Neural progenitor cell (in vitro differentiated cells): Measurements from ENCODE around the gene WDR81. TPM values are rescaled to one million over a fixed set of nuclear protein-coding genes. Genes with fewer than 3 reads are reported as not detected.
"Not testable (repeated sequence)": the region's sequence is repeated elsewhere in the genome, so short reads cannot be mapped to it uniquely, and the experiment has no call there.

Source experiments
- DNase-seq: peaks from one replicate; pipeline ENCODE4 v3.0.0-alpha.2; 2016; ENCODE audit warnings: low spot score
- H2AFZ ChIP-seq: fragments of 200-600 bp; sonication (generic); replicated peaks from 2 replicates; pipeline ENCODE4 v1.6.1; 2016; ENCODE audit warnings: antibody characterized with exemption
- H3F3A ChIP-seq: fragments of 200-600 bp; sonication (generic); 2 replicates; pipeline ENCODE4 v1.6.1; 2016; ENCODE audit warnings: antibody characterized with exemption, low read depth
- H3K27ac ChIP-seq: fragments of 200-600 bp; sonication (generic); 2 replicates; pipeline ENCODE4 v1.5.1; 2016; ENCODE audit warnings: mild to moderate bottlenecking
- H3K27me3 ChIP-seq: fragments of 200-600 bp; sonication (generic); 2 replicates; pipeline ENCODE4 v1.6.1; 2016; ENCODE audit warnings: mild to moderate bottlenecking, moderate library complexity
- H3K36me3 ChIP-seq: fragments of 200-600 bp; sonication (generic); 2 replicates; pipeline ENCODE4 v1.5.1; 2016
- H3K4me1 ChIP-seq: fragments of 200-600 bp; sonication (generic); 2 replicates; pipeline ENCODE4 v1.6.1; 2016; ENCODE audit warnings: mixed run types
- H3K4me2 ChIP-seq: fragments of 200-600 bp; sonication (generic); 2 replicates; pipeline ENCODE4 v1.6.1; 2016
- H3K4me3 ChIP-seq: fragments of 200-600 bp; sonication (generic); 2 replicates; pipeline ENCODE4 v1.5.1; 2016
- H3K79me2 ChIP-seq: fragments of 200-600 bp; sonication (generic); 2 replicates; pipeline ENCODE4 v1.6.1; 2016; ENCODE audit warnings: low read depth
- H3K9ac ChIP-seq: fragments of 200-600 bp; sonication (generic); 2 replicates; pipeline ENCODE4 v1.6.1; 2016
- H3K9me3 ChIP-seq: fragments of 200-600 bp; sonication (generic); 2 replicates; pipeline ENCODE4 v1.5.1; 2016; ENCODE audit warnings: low read depth
- H4K20me1 ChIP-seq: fragments of 200-600 bp; sonication (generic); 2 replicates; pipeline ENCODE4 v1.6.1; 2016; ENCODE audit warnings: low read depth
- H3K27ac Mint-ChIP-seq: 3 replicates; pipeline ENCODE4 v1.8.0; 2021; ENCODE audit warnings: mixed read lengths
- H3K27me3 Mint-ChIP-seq: 2 replicates; pipeline ENCODE4 v1.8.0; 2022; ENCODE audit warnings: low read depth, mild to moderate bottlenecking, inconsistent platforms, moderate library complexity, mixed read lengths; ENCODE audit not compliant: insufficient read depth
- H3K36me3 Mint-ChIP-seq: 3 replicates; pipeline ENCODE4 v1.8.0; 2021; ENCODE audit warnings: mixed read lengths
- H3K4me1 Mint-ChIP-seq: 3 replicates; pipeline ENCODE4 v1.8.0; 2021; ENCODE audit warnings: mixed read lengths
- H3K4me3 Mint-ChIP-seq: 3 replicates; pipeline ENCODE4 v1.8.0; 2021; ENCODE audit warnings: mild to moderate bottlenecking, moderate library complexity, mixed read lengths
- H3K9me3 Mint-ChIP-seq: 3 replicates; pipeline ENCODE4 v1.8.0; 2020; ENCODE audit warnings: mixed read lengths
- CTCF ChIP-seq: fragments of 200-600 bp; sonication (generic); IDR thresholded peaks from 2 replicates; pipeline ENCODE4 v1.5.1; 2017; ENCODE audit warnings: antibody characterized with exemption, mild to moderate bottlenecking
- EZH2 ChIP-seq: fragments of 200-600 bp; sonication (generic); IDR thresholded peaks from 2 replicates; pipeline ENCODE4 v1.6.1; 2017; ENCODE audit warnings: antibody characterized with exemption, mild to moderate bottlenecking, moderate library complexity
- EZH2phosphoT487 ChIP-seq: fragments of 200-600 bp; sonication (generic); IDR thresholded peaks from 2 replicates; pipeline ENCODE4 v1.6.1; 2017; ENCODE audit warnings: antibody characterized with exemption
- total RNA-seq: library from RNA; depleted of rRNA; stranded (reverse); fragments of >200 nt; gene quantifications from 2 replicates; pipeline ENCODE4 v1.2.3, GENCODE V29; 2015; ENCODE audit warnings: low replicate concordance

WDR81 gene
- total RNA-seq, 1 donor from 2014 or later: 1.9 TPM

GRCh38 chr17:1684378-1685189, 39.9 kb upstream of the WDR81 start, which contains the start of gene PRPF8:
Gene PRPF8 (minus strand): TSS chr17:1684867. CDS start chr17:1684571, 296 bp downstream.
- Mint-ChIP-seq H3K27me3 (peaks cover 3% of the 10 kb centered on the region), H3K9me3 (peaks cover 4% of the 10 kb centered on the region), H3K4me3 (peak within 1 kb of the TSS; percentile 100), H3K27ac (peak within 1 kb of the TSS; percentile 98), H3K36me3 (peaks cover 36% of the 10 kb centered on the region), H3K4me1 (peaks cover 24% of the 10 kb centered on the region)
- Histone ChIP-seq H3K79me2 (peaks cover 41% of the 10 kb centered on the region), H3K27ac (peak within 1 kb of the TSS; percentile 70), H3K27me3 (no peaks in the 10 kb centered on the region), H4K20me1 (peaks cover 37% of the 10 kb centered on the region), H2AFZ (peak within 1 kb of the TSS; percentile 85), H3K4me2 (peak within 1 kb of the TSS; percentile 87), H3K4me1 (peaks cover 3% of the 10 kb centered on the region), H3K4me3 (peak within 1 kb of the TSS; percentile 86), H3K9ac (peak within 1 kb of the TSS; percentile 77), H3K9me3 (no peaks in the 10 kb centered on the region), H3F3A (peaks cover 14% of the 10 kb centered on the region), H3K36me3 (peaks cover 17% of the 10 kb centered on the region)
- peak; percentile 54 for TF ChIP-seq EZH2
- TF ChIP-seq EZH2phosphoT487: no peak
- TF ChIP-seq CTCF: no peak
- peak; percentile 98 for DNase-seq

GRCh38 chr17:1686086-1686485, 38.4 kb upstream of the WDR81 start:
- TF ChIP-seq CTCF (no peak), EZH2phosphoT487 (no peak), EZH2 (no peak)
- Mint-ChIP-seq H3K36me3 (peaks cover 25% of the 10 kb centered on the region), H3K4me1 (peaks cover 24% of the 10 kb centered on the region), H3K9me3 (peaks cover 10% of the 10 kb centered on the region), H3K27me3 (peaks cover 3% of the 10 kb centered on the region), H3K27ac (no peak overlapping the region), H3K4me3 (peak overlapping the region; percentile 51)
- no peaks in the 10 kb centered on the region for H3K9me3 ChIP-seq
- no peak for DNase-seq
- peaks cover 35% of the 10 kb centered on the region for H3K79me2 ChIP-seq
- no peak overlapping the region for H3K4me2 ChIP-seq
- H4K20me1 ChIP-seq: peaks cover 29% of the 10 kb centered on the region
- peaks cover 4% of the 10 kb centered on the region for H3K36me3 ChIP-seq
- no peak overlapping the region for H3K4me3 ChIP-seq
- no peak overlapping the region for H3K27ac ChIP-seq
- peaks cover 3% of the 10 kb centered on the region for H3K4me1 ChIP-seq
- no peaks in the 10 kb centered on the region for H3K27me3 ChIP-seq
- no peak overlapping the region for H3K9ac ChIP-seq
- H3F3A ChIP-seq: peaks cover 14% of the 10 kb centered on the region
- no peak overlapping the region for H2AFZ ChIP-seq

GRCh38 chr17:1688405-1688804, 36.1 kb upstream of the WDR81 start:
- H4K20me1 ChIP-seq, H3K4me3 ChIP-seq, H3K9me3 ChIP-seq, H3K27me3 ChIP-seq, H3K27ac ChIP-seq, H3K4me3 Mint-ChIP-seq, H3K4me1 ChIP-seq, H3K9ac ChIP-seq, DNase-seq, H2AFZ ChIP-seq, H3K36me3 ChIP-seq, H3K27me3 Mint-ChIP-seq, H3K4me2 ChIP-seq: not testable (repeated sequence)
- Histone ChIP-seq H3F3A (peaks cover 14% of the 10 kb centered on the region), H3K79me2 (peaks cover 12% of the 10 kb centered on the region)
- peaks cover 16% of the 10 kb centered on the region for H3K4me1 Mint-ChIP-seq
- H3K27ac Mint-ChIP-seq: peak overlapping the region; percentile 29
- peaks cover 12% of the 10 kb centered on the region for H3K36me3 Mint-ChIP-seq
- peaks cover 14% of the 10 kb centered on the region for H3K9me3 Mint-ChIP-seq
